Measurements from ENCODE around the gene CACNA1F.

DNA sequence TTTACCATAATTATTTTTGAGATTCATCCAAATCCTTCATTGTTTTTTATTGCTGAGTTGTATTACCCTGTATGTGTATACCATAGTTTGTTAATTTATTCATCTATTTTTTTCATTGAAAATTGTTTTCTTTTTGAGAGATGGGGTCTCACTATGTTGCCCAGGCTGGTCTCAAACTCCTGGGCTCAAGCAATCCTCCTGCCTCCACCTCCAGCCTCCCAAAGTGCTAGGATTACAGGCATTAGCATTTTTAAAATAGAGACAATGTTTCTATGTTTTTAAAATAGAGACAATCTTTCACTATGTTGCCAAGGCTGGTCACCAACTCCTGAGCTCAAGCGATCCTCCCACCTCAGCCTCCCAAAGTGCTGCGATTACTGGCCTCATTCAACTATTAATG, 72.2 kb downstream of the CACNA1F start:
- TF ChIP-seq, protein P1, sequence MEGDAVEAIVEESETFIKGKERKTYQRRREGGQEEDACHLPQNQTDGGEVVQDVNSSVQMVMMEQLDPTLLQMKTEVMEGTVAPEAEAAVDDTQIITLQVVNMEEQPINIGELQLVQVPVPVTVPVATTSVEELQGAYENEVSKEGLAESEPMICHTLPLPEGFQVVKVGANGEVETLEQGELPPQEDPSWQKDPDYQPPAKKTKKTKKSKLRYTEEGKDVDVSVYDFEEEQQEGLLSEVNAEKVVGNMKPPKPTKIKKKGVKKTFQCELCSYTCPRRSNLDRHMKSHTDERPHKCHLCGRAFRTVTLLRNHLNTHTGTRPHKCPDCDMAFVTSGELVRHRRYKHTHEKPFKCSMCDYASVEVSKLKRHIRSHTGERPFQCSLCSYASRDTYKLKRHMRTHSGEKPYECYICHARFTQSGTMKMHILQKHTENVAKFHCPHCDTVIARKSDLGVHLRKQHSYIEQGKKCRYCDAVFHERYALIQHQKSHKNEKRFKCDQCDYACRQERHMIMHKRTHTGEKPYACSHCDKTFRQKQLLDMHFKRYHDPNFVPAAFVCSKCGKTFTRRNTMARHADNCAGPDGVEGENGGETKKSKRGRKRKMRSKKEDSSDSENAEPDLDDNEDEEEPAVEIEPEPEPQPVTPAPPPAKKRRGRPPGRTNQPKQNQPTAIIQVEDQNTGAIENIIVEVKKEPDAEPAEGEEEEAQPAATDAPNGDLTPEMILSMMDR (IDR thresholded peaks at IDR 0.05) = no peak
- TF ChIP-seq, protein P2, sequence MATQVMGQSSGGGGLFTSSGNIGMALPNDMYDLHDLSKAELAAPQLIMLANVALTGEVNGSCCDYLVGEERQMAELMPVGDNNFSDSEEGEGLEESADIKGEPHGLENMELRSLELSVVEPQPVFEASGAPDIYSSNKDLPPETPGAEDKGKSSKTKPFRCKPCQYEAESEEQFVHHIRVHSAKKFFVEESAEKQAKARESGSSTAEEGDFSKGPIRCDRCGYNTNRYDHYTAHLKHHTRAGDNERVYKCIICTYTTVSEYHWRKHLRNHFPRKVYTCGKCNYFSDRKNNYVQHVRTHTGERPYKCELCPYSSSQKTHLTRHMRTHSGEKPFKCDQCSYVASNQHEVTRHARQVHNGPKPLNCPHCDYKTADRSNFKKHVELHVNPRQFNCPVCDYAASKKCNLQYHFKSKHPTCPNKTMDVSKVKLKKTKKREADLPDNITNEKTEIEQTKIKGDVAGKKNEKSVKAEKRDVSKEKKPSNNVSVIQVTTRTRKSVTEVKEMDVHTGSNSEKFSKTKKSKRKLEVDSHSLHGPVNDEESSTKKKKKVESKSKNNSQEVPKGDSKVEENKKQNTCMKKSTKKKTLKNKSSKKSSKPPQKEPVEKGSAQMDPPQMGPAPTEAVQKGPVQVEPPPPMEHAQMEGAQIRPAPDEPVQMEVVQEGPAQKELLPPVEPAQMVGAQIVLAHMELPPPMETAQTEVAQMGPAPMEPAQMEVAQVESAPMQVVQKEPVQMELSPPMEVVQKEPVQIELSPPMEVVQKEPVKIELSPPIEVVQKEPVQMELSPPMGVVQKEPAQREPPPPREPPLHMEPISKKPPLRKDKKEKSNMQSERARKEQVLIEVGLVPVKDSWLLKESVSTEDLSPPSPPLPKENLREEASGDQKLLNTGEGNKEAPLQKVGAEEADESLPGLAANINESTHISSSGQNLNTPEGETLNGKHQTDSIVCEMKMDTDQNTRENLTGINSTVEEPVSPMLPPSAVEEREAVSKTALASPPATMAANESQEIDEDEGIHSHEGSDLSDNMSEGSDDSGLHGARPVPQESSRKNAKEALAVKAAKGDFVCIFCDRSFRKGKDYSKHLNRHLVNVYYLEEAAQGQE (IDR thresholded peaks at IDR 0.05; ENCODE audit: insufficient read depth in 1 of 2, low read depth in 2 of 2, low read length in 1 of 2) = no peak
- TF ChIP-seq SIN3A (IDR thresholded peaks at IDR 0.05; ENCODE audit: borderline replicate concordance, insufficient read depth, low read depth, low read length) = no peak
